ENCODE measurements around the gene CHSY3.

DNA sequence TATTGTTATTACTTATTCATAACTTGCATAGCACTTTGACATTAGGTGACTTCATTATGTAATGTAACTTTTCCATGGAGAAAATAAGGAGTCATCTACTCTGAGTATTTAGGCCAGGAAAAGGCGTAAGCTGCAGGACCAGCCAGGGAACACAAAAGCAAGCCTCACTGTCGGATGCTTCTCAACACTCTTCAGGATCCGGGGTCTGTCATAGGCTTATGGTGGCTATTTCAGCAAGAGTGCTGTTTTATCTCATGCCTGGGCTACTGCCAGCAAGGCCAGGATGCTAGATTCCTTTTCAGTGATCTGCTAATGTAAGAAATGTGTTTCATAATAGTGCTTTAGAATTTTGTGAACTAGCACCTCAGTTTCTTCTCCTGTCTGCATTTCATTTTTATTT lies 162.4 kb downstream of the CHSY3 start:
- TF ChIP-seq CTCF (IDR thresholded peaks at IDR 0.05 in 4 of 5, conservative IDR thresholded peaks at IDR 0.05 in 1 of 5) (no peak), POLR2A (IDR thresholded peaks at IDR 0.05) (no peak)

All from gastrocnemius medialis (tissue), 4 donors.